HEK293 (cell line): Measurements from ENCODE around the gene GSS.

ENCODE experiments used
- CTCF ChIA-PET: fragments of 350-600 bp; formaldehyde crosslinking; extraction: SDS; loops from one replicate; lab custom pipeline; 2021; ENCODE audit warnings: antibody characterized with exemption; lab: Yijun Ruan, JAX
- POLR2A ChIA-PET: fragments of 300-600 bp; formaldehyde crosslinking; extraction: SDS; loops from one replicate; lab custom pipeline; 2020; ENCODE audit warnings: antibody characterized with exemption, inconsistent platforms; lab: Yijun Ruan, JAX
- H3K27ac ChIP-seq: fragments of 200-500 bp; sonication (Bioruptor generic); 2 replicates; pipeline ENCODE4 v1.5.1; 2014; ENCODE audit warnings: low read depth, low read length, control low read depth, inconsistent platforms; ENCODE audit errors: extremely low read depth
- H3K36me3 ChIP-seq, 2 experiments: fragments of 200-500 bp in 1 of 2; sonication (Bioruptor generic) in 1 of 2; 1 replicate in 1 of 2; 2 replicates in 1 of 2; pipeline ENCODE4 v1.5.1; 2014 to 2017; ENCODE audit warnings: inconsistent platforms in 2 of 2, low read length in 2 of 2; ENCODE audit not compliant: control insufficient read depth in 2 of 2, insufficient read depth in 1 of 2
- H3K4me1 ChIP-seq: fragments of 200-500 bp; sonication (Bioruptor generic); 2 replicates; pipeline ENCODE4 v1.5.1; 2014; ENCODE audit warnings: mild to moderate bottlenecking, low read length, inconsistent platforms; ENCODE audit not compliant: control insufficient read depth, insufficient read depth
- H3K4me3 ChIP-seq: 2 replicates; pipeline ENCODE4 v1.5.1; 2011; ENCODE audit warnings: low read depth, mild to moderate bottlenecking, control low read depth, low read length, moderate library complexity
- H3K9me3 ChIP-seq: fragments of 200-500 bp; sonication (Bioruptor generic); 2 replicates; pipeline ENCODE4 v1.5.1; 2014; ENCODE audit warnings: low read depth, low read length, inconsistent platforms; ENCODE audit not compliant: control insufficient read depth, insufficient read depth
- EGR2 ChIP-seq: fragments of 450-650 bp; formaldehyde crosslinking; IDR thresholded peaks from 2 replicates; pipeline ENCODE4 v1.5.1; 2016; ENCODE audit warnings: low read depth, missing biosample characterization, missing genetic modification characterization
- FEZF1 ChIP-seq: fragments of 450-650 bp; formaldehyde crosslinking; IDR thresholded peaks from 2 replicates; pipeline ENCODE4 v1.5.1; 2016; ENCODE audit warnings: missing biosample characterization, missing genetic modification characterization
- IKZF3 ChIP-seq: fragments of 450-650 bp; IDR thresholded peaks from 2 replicates; pipeline ENCODE4 v1.5.0; 2018; ENCODE audit warnings: missing biosample characterization, mild to moderate bottlenecking, missing genetic modification characterization, moderate library complexity
- OSR2 ChIP-seq: fragments of 450-650 bp; formaldehyde crosslinking; IDR thresholded peaks from 2 replicates; pipeline ENCODE4 v1.5.1; 2016; ENCODE audit warnings: missing biosample characterization, missing genetic modification characterization
- PRDM4 ChIP-seq: fragments of 450-650 bp; formaldehyde crosslinking; IDR thresholded peaks from 2 replicates; pipeline ENCODE4 v1.5.1; 2017; ENCODE audit warnings: missing biosample characterization, missing genetic modification characterization
- REST ChIP-seq: fragments of 450-650 bp; formaldehyde crosslinking; IDR thresholded peaks from 2 replicates; pipeline ENCODE4 v1.5.1; 2016; ENCODE audit warnings: missing biosample characterization, missing genetic modification characterization
- SALL2 ChIP-seq: fragments of 450-650 bp; formaldehyde crosslinking; IDR thresholded peaks from 2 replicates; pipeline ENCODE4 v1.5.0; 2017; ENCODE audit warnings: missing biosample characterization, mild to moderate bottlenecking, missing genetic modification characterization, borderline replicate concordance
- TRIM28 ChIP-seq: IDR thresholded peaks from 2 replicates; pipeline ENCODE4 v1.6.1; 2011; ENCODE audit warnings: low read length, control low read depth, borderline replicate concordance
- TSHZ1 ChIP-seq: fragments of 450-650 bp; formaldehyde crosslinking; IDR thresholded peaks from 2 replicates; pipeline ENCODE4 v1.5.1; 2016; ENCODE audit warnings: missing biosample characterization, missing genetic modification characterization, borderline replicate concordance
- ZFHX2 ChIP-seq: fragments of 450-650 bp; formaldehyde crosslinking; conservative IDR thresholded peaks from 2 replicates; pipeline ENCODE4 v1.5.1; 2016; ENCODE audit warnings: missing biosample characterization, missing genetic modification characterization
- ZNF146 ChIP-seq: fragments of 450-650 bp; formaldehyde crosslinking; IDR thresholded peaks from 2 replicates; pipeline ENCODE4 v1.5.1; 2016; ENCODE audit warnings: missing biosample characterization, missing genetic modification characterization
- ZNF19 ChIP-seq: fragments of 450-650 bp; formaldehyde crosslinking; IDR thresholded peaks from 2 replicates; pipeline ENCODE4; 2016; ENCODE audit warnings: missing biosample characterization, missing genetic modification characterization, low read depth
- ZNF2 ChIP-seq: fragments of 450-650 bp; formaldehyde crosslinking; IDR thresholded peaks from 2 replicates; pipeline ENCODE4 v1.5.1; 2016; ENCODE audit warnings: missing biosample characterization, missing genetic modification characterization
- ZNF202 ChIP-seq: fragments of 450-650 bp; formaldehyde crosslinking; IDR thresholded peaks from 2 replicates; pipeline ENCODE4 v1.5.1; 2016; ENCODE audit warnings: missing biosample characterization, missing genetic modification characterization, borderline replicate concordance
- ZNF23 ChIP-seq: fragments of 450-650 bp; formaldehyde crosslinking; IDR thresholded peaks from 2 replicates; pipeline ENCODE4 v1.5.1; 2016; ENCODE audit warnings: missing biosample characterization, missing genetic modification characterization, borderline replicate concordance
- ZNF416 ChIP-seq: fragments of 450-650 bp; formaldehyde crosslinking; IDR thresholded peaks from 2 replicates; pipeline ENCODE4 v1.5.1; 2016; ENCODE audit warnings: missing biosample characterization, missing genetic modification characterization
- ZNF544 ChIP-seq: fragments of 450-650 bp; formaldehyde crosslinking; IDR thresholded peaks from 2 replicates; pipeline ENCODE4 v1.5.0; 2017; ENCODE audit warnings: missing biosample characterization, missing genetic modification characterization
- ZNF548 ChIP-seq: fragments of 450-650 bp; formaldehyde crosslinking; IDR thresholded peaks from 2 replicates; pipeline ENCODE4 v1.5.1; 2016; ENCODE audit warnings: missing biosample characterization, missing genetic modification characterization
- ZNF561 ChIP-seq: fragments of 450-650 bp; IDR thresholded peaks from 2 replicates; pipeline ENCODE4 v1.5.1; 2018; ENCODE audit warnings: missing biosample characterization, missing genetic modification characterization, borderline replicate concordance
- ZNF664 ChIP-seq: fragments of 450-650 bp; formaldehyde crosslinking; IDR thresholded peaks from 2 replicates; pipeline ENCODE4 v1.5.1; 2016; ENCODE audit warnings: missing biosample characterization, missing genetic modification characterization
- ZNF677 ChIP-seq: fragments of 450-650 bp; IDR thresholded peaks from 2 replicates; pipeline ENCODE4 v1.5.0; 2018; ENCODE audit warnings: missing biosample characterization, mild to moderate bottlenecking, missing genetic modification characterization, moderate library complexity
- ZNF768 ChIP-seq: fragments of 450-650 bp; formaldehyde crosslinking; IDR thresholded peaks from 2 replicates; pipeline ENCODE4 v1.5.1; 2018; ENCODE audit warnings: missing biosample characterization, mild to moderate bottlenecking, missing genetic modification characterization
- ZNF785 ChIP-seq: fragments of 450-650 bp; formaldehyde crosslinking; IDR thresholded peaks from 2 replicates; pipeline ENCODE4 v1.5.1; 2016; ENCODE audit warnings: missing biosample characterization, missing genetic modification characterization
- ZNF837 ChIP-seq: fragments of 450-650 bp; formaldehyde crosslinking; IDR thresholded peaks from 2 replicates; pipeline ENCODE4 v1.5.1; 2016; ENCODE audit warnings: missing biosample characterization, missing genetic modification characterization

Gene GSS

GRCh38 chr20:34921436-34921835, 34.2 kb downstream of the GSS start:
- H3K27ac ChIP-seq: no peak overlapping the region
- peaks cover 0 to 52% of the 10 kb centered on the region in 2 experiments; a peak in 1 of 3 replicates for H3K36me3 ChIP-seq
- no peaks in the 10 kb centered on the region for H3K9me3 ChIP-seq
- POLR2A ChIA-PET: no interaction called here
- CTCF ChIA-PET: no interaction called here
- TF ChIP-seq ZNF23 (tag by site-specific recombination): no peak
- TF ChIP-seq FEZF1 (tag by site-specific recombination): no peak
- H3K4me1 ChIP-seq: no peaks in the 10 kb centered on the region
- no peak overlapping the region for H3K4me3 ChIP-seq

- Histone ChIP-seq H3K36me3 (peaks cover 0 to 38% of the 10 kb centered on the region in 2 experiments; a peak in 1 of 3 replicates), H3K27ac (no peak overlapping the region), H3K4me1 (no peaks in the 10 kb centered on the region), H3K4me3 (no peak overlapping the region), H3K9me3 (no peaks in the 10 kb centered on the region)
- TF ChIP-seq EGR2 (tag by site-specific recombination) (peak; percentile 92), PRDM4 (tag by site-specific recombination) (no peak), ZNF146 (no peak), ZNF2 (tag by site-specific recombination) (no peak), ZNF561 (tag by site-specific recombination) (no peak), ZNF785 (tag by site-specific recombination) (no peak), ZFHX2 (tag by site-specific recombination) (peak; percentile 90), ZNF664 (tag by site-specific recombination) (no peak), IKZF3 (tag by site-specific recombination) (no peak), ZNF837 (tag by site-specific recombination) (no peak), ZNF202 (tag by site-specific recombination) (no peak), ZNF768 (no peak)
- CTCF ChIA-PET: no interaction called here
- POLR2A ChIA-PET: no interaction called here
Measured at GRCh38 chr20:34920055-34920454, 35.6 kb downstream of the GSS start.

GRCh38 chr20:34916774-34917354, 38.7 kb downstream of the GSS start:
- ChIA-PET CTCF (interaction anchor here (0.6 to 1.0 kb wide), 3 partner anchors 43 to 412 kb away, joined by 3 to 6 read pairs (median 5); no protein-coding TSS in a partner anchor), POLR2A (no interaction called here)
- Histone ChIP-seq H3K36me3 (peaks cover 0 to 24% of the 10 kb centered on the region in 2 experiments; a peak in 1 of 3 replicates), H3K27ac (no peak overlapping the region), H3K9me3 (no peaks in the 10 kb centered on the region), H3K4me3 (no peak overlapping the region), H3K4me1 (no peaks in the 10 kb centered on the region)
- TF ChIP-seq TRIM28 (no peak), ZNF677 (tag by site-specific recombination) (no peak), REST (tag by site-specific recombination) (no peak), ZNF837 (tag by site-specific recombination) (no peak), ZNF416 (tag by site-specific recombination) (no peak), SALL2 (tag by site-specific recombination) (no peak), ZNF544 (tag by site-specific recombination) (no peak), OSR2 (tag by site-specific recombination) (no peak), TSHZ1 (no peak), ZNF19 (tag by site-specific recombination) (no peak), ZNF548 (tag by site-specific recombination) (no peak)
